Keratinocyte (primary cell): ENCODE results near the gene PRCP.

ENCODE experiments used
- EZH2 ChIP-seq: IDR thresholded peaks from one replicate; pipeline ENCODE4 v1.6.1; 2012; ENCODE audit warnings: inconsistent platforms, mild to moderate bottlenecking, low read length, moderate library complexity
- TF ChIP-seq, protein P1 (sequence below), 3 experiments: IDR thresholded peaks in 1 of 3; conservative IDR thresholded peaks in 1 of 3; optimal IDR thresholded peaks in 1 of 3; 2 replicates in 2 of 3; 3 replicates in 1 of 3; pipeline versions ENCODE3 to v1.5.1; 2011; ENCODE audit warnings: low read length in 3 of 3, mild to moderate bottlenecking in 3 of 3, moderate library complexity in 2 of 3, control low read depth in 1 of 3, inconsistent platforms in 1 of 3; ENCODE audit not compliant: insufficient read depth in 2 of 3; ENCODE audit errors: extremely low read depth in 1 of 3

DNA sequence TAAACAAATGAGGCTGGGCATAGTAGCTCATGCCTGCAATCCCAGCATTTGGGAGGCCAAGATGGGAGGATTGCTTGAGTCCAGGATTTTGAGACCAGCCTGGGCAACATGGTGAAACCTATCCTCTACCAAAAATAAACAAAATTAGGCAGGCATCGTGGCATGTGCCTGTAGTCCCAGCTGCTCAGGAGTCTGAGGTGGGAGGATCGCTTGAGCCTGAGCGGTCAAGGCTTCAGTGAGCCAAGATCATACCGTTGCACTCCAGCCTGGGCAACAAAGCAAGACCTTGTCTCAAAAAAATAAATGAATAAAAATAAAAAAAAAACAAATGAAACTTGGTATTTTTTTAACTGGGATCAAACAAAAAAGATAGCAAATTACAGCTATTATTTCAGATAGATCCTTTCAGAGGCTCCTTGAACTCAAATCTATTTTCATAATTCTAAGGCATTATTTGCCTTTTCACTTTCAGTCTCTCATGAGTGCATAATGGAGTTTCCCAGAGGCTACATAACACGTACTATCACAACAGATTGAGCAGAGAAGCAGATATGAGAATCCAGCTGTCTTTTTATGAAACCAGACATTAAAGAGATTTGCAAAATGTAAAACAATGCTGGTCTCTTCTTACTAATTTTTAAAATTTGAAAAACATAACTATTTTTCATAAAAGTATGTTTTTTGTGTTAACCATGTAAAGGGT, 24.4 kb upstream of the PRCP start:
- TF ChIP-seq, protein P1, sequence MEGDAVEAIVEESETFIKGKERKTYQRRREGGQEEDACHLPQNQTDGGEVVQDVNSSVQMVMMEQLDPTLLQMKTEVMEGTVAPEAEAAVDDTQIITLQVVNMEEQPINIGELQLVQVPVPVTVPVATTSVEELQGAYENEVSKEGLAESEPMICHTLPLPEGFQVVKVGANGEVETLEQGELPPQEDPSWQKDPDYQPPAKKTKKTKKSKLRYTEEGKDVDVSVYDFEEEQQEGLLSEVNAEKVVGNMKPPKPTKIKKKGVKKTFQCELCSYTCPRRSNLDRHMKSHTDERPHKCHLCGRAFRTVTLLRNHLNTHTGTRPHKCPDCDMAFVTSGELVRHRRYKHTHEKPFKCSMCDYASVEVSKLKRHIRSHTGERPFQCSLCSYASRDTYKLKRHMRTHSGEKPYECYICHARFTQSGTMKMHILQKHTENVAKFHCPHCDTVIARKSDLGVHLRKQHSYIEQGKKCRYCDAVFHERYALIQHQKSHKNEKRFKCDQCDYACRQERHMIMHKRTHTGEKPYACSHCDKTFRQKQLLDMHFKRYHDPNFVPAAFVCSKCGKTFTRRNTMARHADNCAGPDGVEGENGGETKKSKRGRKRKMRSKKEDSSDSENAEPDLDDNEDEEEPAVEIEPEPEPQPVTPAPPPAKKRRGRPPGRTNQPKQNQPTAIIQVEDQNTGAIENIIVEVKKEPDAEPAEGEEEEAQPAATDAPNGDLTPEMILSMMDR (optimal IDR thresholded peaks at IDR 0.05 in 1 of 3, IDR thresholded peaks at IDR 0.05 in 1 of 3, conservative IDR thresholded peaks at IDR 0.05 in 1 of 3; ENCODE audit: extremely low read depth in 1 of 3, insufficient read depth in 2 of 3, low read length in 3 of 3): no peak
- no peak for TF ChIP-seq EZH2
